Neural progenitor cell (in vitro differentiated cells): Measurements from ENCODE around the gene HRG. TPM values are rescaled to one million over a fixed set of nuclear protein-coding genes. Genes with fewer than 3 reads are reported as not detected.

Source experiments
- DNase-seq: peaks from one replicate; pipeline ENCODE4 v3.0.0-alpha.2; 2016; ENCODE audit warnings: low spot score
- H2AFZ ChIP-seq: fragments of 200-600 bp; sonication (generic); replicated peaks from 2 replicates; pipeline ENCODE4 v1.6.1; 2016; ENCODE audit warnings: antibody characterized with exemption
- H3F3A ChIP-seq: fragments of 200-600 bp; sonication (generic); 2 replicates; pipeline ENCODE4 v1.6.1; 2016; ENCODE audit warnings: antibody characterized with exemption, low read depth
- H3K27ac ChIP-seq: fragments of 200-600 bp; sonication (generic); 2 replicates; pipeline ENCODE4 v1.5.1; 2016; ENCODE audit warnings: mild to moderate bottlenecking
- H3K27me3 ChIP-seq: fragments of 200-600 bp; sonication (generic); 2 replicates; pipeline ENCODE4 v1.6.1; 2016; ENCODE audit warnings: mild to moderate bottlenecking, moderate library complexity
- H3K36me3 ChIP-seq: fragments of 200-600 bp; sonication (generic); 2 replicates; pipeline ENCODE4 v1.5.1; 2016
- H3K4me1 ChIP-seq: fragments of 200-600 bp; sonication (generic); 2 replicates; pipeline ENCODE4 v1.6.1; 2016; ENCODE audit warnings: mixed run types
- H3K4me2 ChIP-seq: fragments of 200-600 bp; sonication (generic); 2 replicates; pipeline ENCODE4 v1.6.1; 2016
- H3K4me3 ChIP-seq: fragments of 200-600 bp; sonication (generic); 2 replicates; pipeline ENCODE4 v1.5.1; 2016
- H3K79me2 ChIP-seq: fragments of 200-600 bp; sonication (generic); 2 replicates; pipeline ENCODE4 v1.6.1; 2016; ENCODE audit warnings: low read depth
- H3K9ac ChIP-seq: fragments of 200-600 bp; sonication (generic); 2 replicates; pipeline ENCODE4 v1.6.1; 2016
- H3K9me3 ChIP-seq: fragments of 200-600 bp; sonication (generic); 2 replicates; pipeline ENCODE4 v1.5.1; 2016; ENCODE audit warnings: low read depth
- H4K20me1 ChIP-seq: fragments of 200-600 bp; sonication (generic); 2 replicates; pipeline ENCODE4 v1.6.1; 2016; ENCODE audit warnings: low read depth
- H3K27ac Mint-ChIP-seq: 3 replicates; pipeline ENCODE4 v1.8.0; 2021; ENCODE audit warnings: mixed read lengths
- H3K27me3 Mint-ChIP-seq: 2 replicates; pipeline ENCODE4 v1.8.0; 2022; ENCODE audit warnings: low read depth, mild to moderate bottlenecking, inconsistent platforms, moderate library complexity, mixed read lengths; ENCODE audit not compliant: insufficient read depth
- H3K36me3 Mint-ChIP-seq: 3 replicates; pipeline ENCODE4 v1.8.0; 2021; ENCODE audit warnings: mixed read lengths
- H3K4me1 Mint-ChIP-seq: 3 replicates; pipeline ENCODE4 v1.8.0; 2021; ENCODE audit warnings: mixed read lengths
- H3K4me3 Mint-ChIP-seq: 3 replicates; pipeline ENCODE4 v1.8.0; 2021; ENCODE audit warnings: mild to moderate bottlenecking, moderate library complexity, mixed read lengths
- H3K9me3 Mint-ChIP-seq: 3 replicates; pipeline ENCODE4 v1.8.0; 2020; ENCODE audit warnings: mixed read lengths
- EZH2 ChIP-seq: fragments of 200-600 bp; sonication (generic); IDR thresholded peaks from 2 replicates; pipeline ENCODE4 v1.6.1; 2017; ENCODE audit warnings: antibody characterized with exemption, mild to moderate bottlenecking, moderate library complexity
- EZH2phosphoT487 ChIP-seq: fragments of 200-600 bp; sonication (generic); IDR thresholded peaks from 2 replicates; pipeline ENCODE4 v1.6.1; 2017; ENCODE audit warnings: antibody characterized with exemption
- total RNA-seq: library from RNA; depleted of rRNA; stranded (reverse); fragments of >200 nt; gene quantifications from 2 replicates; pipeline ENCODE4 v1.2.3, GENCODE V29; 2015; ENCODE audit warnings: low replicate concordance
- TF ChIP-seq, protein P1 (sequence below): fragments of 200-600 bp; sonication (generic); IDR thresholded peaks from 2 replicates; pipeline ENCODE4 v1.5.1; 2017; ENCODE audit warnings: antibody characterized with exemption, mild to moderate bottlenecking

HRG gene
- total RNA-seq, 1 donor from 2014 or later = not detected

DNA sequence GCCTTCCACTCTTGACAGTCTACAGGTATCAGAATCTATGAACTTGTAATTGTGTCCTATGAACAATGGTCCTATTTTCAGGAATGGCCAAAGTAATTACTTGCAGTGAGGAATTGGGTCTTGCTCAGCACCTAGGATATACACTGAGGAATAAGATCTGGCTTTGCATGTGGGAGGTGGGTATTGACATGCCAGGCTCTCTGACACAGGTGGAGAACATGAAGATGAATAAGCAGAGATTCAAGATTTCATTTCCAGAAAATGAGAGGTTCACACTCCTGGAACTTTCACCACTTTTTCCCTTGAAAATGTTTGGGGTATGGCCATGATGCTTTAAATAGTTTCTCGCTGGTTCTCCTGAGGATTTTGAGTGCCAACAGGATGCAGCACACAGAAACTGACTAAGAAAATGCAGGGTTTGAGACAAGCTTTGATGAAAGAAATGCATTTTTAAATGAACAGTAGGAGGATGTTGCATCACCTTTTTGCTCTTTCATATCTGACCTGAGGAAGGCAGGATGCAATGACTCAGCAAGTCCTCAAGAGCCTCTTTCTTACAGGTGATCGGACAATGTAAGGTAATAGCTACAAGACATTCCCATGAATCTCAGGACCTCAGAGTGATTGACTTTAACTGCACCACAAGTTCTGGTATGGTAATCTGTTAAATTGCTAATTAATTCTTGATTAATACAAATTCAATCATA, 3.7 kb downstream of the HRG start:
- TF ChIP-seq EZH2 = no peak
- TF ChIP-seq EZH2phosphoT487 = no peak
- TF ChIP-seq, protein P1, sequence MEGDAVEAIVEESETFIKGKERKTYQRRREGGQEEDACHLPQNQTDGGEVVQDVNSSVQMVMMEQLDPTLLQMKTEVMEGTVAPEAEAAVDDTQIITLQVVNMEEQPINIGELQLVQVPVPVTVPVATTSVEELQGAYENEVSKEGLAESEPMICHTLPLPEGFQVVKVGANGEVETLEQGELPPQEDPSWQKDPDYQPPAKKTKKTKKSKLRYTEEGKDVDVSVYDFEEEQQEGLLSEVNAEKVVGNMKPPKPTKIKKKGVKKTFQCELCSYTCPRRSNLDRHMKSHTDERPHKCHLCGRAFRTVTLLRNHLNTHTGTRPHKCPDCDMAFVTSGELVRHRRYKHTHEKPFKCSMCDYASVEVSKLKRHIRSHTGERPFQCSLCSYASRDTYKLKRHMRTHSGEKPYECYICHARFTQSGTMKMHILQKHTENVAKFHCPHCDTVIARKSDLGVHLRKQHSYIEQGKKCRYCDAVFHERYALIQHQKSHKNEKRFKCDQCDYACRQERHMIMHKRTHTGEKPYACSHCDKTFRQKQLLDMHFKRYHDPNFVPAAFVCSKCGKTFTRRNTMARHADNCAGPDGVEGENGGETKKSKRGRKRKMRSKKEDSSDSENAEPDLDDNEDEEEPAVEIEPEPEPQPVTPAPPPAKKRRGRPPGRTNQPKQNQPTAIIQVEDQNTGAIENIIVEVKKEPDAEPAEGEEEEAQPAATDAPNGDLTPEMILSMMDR = no peak
- H3K4me1 Mint-ChIP-seq = no peaks in the 10 kb centered on the region
- no peaks in the 10 kb centered on the region for H3K4me1 ChIP-seq
- H3F3A ChIP-seq = peaks cover under 1% of the 10 kb centered on the region
- H3K27me3 Mint-ChIP-seq = peaks cover 4% of the 10 kb centered on the region
- no peak overlapping the region for H3K27ac Mint-ChIP-seq
- no peak overlapping the region for H3K4me3 Mint-ChIP-seq
- no peak overlapping the region for H3K27ac ChIP-seq
- no peaks in the 10 kb centered on the region for H3K79me2 ChIP-seq
- no peak overlapping the region for H3K9ac ChIP-seq
- H3K9me3 Mint-ChIP-seq = no peaks in the 10 kb centered on the region
- H3K36me3 Mint-ChIP-seq = no peaks in the 10 kb centered on the region
- no peak for DNase-seq
- no peak overlapping the region for H3K4me2 ChIP-seq
- H3K4me3 ChIP-seq = no peak overlapping the region
- H3K9me3 ChIP-seq = no peaks in the 10 kb centered on the region
- peaks cover 44% of the 10 kb centered on the region for H3K27me3 ChIP-seq
- no peak overlapping the region for H2AFZ ChIP-seq
- H3K36me3 ChIP-seq = no peaks in the 10 kb centered on the region
- peaks cover under 1% of the 10 kb centered on the region for H4K20me1 ChIP-seq

DNA sequence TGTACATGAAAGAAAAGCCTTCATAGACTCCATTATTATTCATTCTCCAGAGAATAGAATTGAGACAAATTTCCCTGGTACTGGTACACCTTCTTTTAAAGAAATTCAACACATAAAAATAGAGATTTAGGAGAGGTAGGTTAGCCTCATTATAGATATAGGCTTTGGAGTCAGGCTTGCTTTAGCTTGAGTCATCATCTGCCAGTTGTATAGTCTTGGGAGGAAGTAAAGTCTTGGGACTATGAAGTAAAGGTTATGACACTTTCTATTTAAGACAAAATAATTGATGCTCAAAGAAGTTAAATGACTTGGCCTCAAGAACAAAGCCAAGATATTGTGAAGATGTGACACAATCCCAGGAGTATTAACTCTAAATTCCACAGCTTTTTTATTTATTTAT, 4.3 kb downstream of the HRG start:
- H3K4me1 ChIP-seq = no peaks in the 10 kb centered on the region
- TF ChIP-seq EZH2 = no peak
- TF ChIP-seq EZH2phosphoT487 = no peak
- TF ChIP-seq, protein P1 = no peak
- H2AFZ ChIP-seq = no peak overlapping the region
- H3K79me2 ChIP-seq = no peaks in the 10 kb centered on the region
- H3F3A ChIP-seq = no peaks in the 10 kb centered on the region
- no peak for DNase-seq
- H3K27ac Mint-ChIP-seq = no peak overlapping the region
- no peaks in the 10 kb centered on the region for H3K36me3 Mint-ChIP-seq
- H4K20me1 ChIP-seq = no peaks in the 10 kb centered on the region
- no peaks in the 10 kb centered on the region for H3K36me3 ChIP-seq
- H3K9me3 Mint-ChIP-seq = no peaks in the 10 kb centered on the region
- no peak overlapping the region for H3K4me3 ChIP-seq
- H3K4me1 Mint-ChIP-seq = no peaks in the 10 kb centered on the region
- no peak overlapping the region for H3K4me2 ChIP-seq
- no peak overlapping the region for H3K27ac ChIP-seq
- H3K27me3 ChIP-seq = peaks cover 38% of the 10 kb centered on the region
- H3K27me3 Mint-ChIP-seq = peaks cover 4% of the 10 kb centered on the region
- no peak overlapping the region for H3K9ac ChIP-seq
- no peaks in the 10 kb centered on the region for H3K9me3 ChIP-seq
- H3K4me3 Mint-ChIP-seq = no peak overlapping the region

DNA sequence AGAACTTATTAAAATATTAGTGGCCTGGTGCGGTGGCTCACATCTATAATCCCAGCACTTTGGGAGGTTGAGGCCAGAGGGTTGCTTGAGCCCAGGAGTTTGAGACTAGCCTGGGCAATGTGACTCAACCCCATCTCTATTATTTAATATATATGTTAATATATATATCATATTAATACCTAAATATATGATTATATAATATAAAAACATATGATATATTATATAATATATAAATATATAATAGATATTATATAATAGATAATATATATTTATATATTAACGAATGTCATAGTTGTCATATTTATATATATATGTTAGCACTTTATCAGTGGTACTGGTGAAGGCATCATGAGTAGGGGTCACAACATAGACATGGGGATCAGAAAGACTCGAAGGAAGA, 5.2 kb downstream of the HRG start:
- H2AFZ ChIP-seq = no peak overlapping the region
- no peaks in the 10 kb centered on the region for H3K9me3 ChIP-seq
- H3K4me3 ChIP-seq = no peak overlapping the region
- H3K79me2 ChIP-seq = no peaks in the 10 kb centered on the region
- Mint-ChIP-seq H3K27ac (no peak overlapping the region), H3K4me3 (no peak overlapping the region), H3K27me3 (peaks cover 2% of the 10 kb centered on the region), H3K9me3 (no peaks in the 10 kb centered on the region), H3K4me1 (no peaks in the 10 kb centered on the region), H3K36me3 (no peaks in the 10 kb centered on the region)
- no peak overlapping the region for H3K9ac ChIP-seq
- H3K4me1 ChIP-seq = no peaks in the 10 kb centered on the region
- no peaks in the 10 kb centered on the region for H3K36me3 ChIP-seq
- no peak overlapping the region for H3K27ac ChIP-seq
- no peaks in the 10 kb centered on the region for H3F3A ChIP-seq
- no peak for TF ChIP-seq EZH2
- TF ChIP-seq, protein P1 = no peak
- no peak for TF ChIP-seq EZH2phosphoT487
- H3K27me3 ChIP-seq = peaks cover 29% of the 10 kb centered on the region
- no peak overlapping the region for H3K4me2 ChIP-seq
- no peak for DNase-seq
- no peaks in the 10 kb centered on the region for H4K20me1 ChIP-seq
